Vagina (tissue), 2 donors: ENCODE data around the gene PI16. TPM values are rescaled to one million over a fixed set of nuclear protein-coding genes. Genes with fewer than 3 reads are reported as not detected.

Experiments used
- DNase-seq, 2 donors: peaks; one replicate each; pipeline ENCODE4 v3.0.0-alpha.2; 2017; ENCODE audit errors: extremely low spot score in 2 of 2
- H3K27ac ChIP-seq: fragments of 200-600 bp; sonication (generic); one replicate; pipeline ENCODE4 v1.5.1; 2019
- H3K27me3 ChIP-seq: fragments of 200-600 bp; sonication (generic); one replicate; pipeline ENCODE4 v1.5.1; 2019
- H3K36me3 ChIP-seq, 2 donors: fragments of 200-600 bp; sonication (generic); one replicate each; pipeline ENCODE4 v1.5.1; 2017 to 2019
- H3K4me1 ChIP-seq: fragments of 200-600 bp; sonication (generic); one replicate; pipeline ENCODE4 v1.5.1; 2019
- H3K4me3 ChIP-seq, 2 donors: fragments of 200-600 bp; sonication (generic); 1 replicate in 1 of 2; 2 replicates in 1 of 2; pipeline ENCODE4 v1.5.1; 2016 to 2019
- H3K9me3 ChIP-seq: fragments of 200-600 bp; sonication (generic); one replicate; pipeline ENCODE4 v1.5.1; 2019
- POLR2A ChIP-seq, 2 donors: fragments of 450-650 bp; IDR thresholded peaks; one replicate each; pipeline ENCODE4 v1.6.1; 2017; ENCODE audit warnings: antibody characterized with exemption in 2 of 2, mild to moderate bottlenecking in 2 of 2, moderate library complexity in 2 of 2
- POLR2AphosphoS5 ChIP-seq, 2 donors: sonication (generic); formaldehyde crosslinking; IDR thresholded peaks; one replicate each; pipeline ENCODE4 v1.9.0; 2017; ENCODE audit warnings: antibody characterized with exemption in 2 of 2, mild to moderate bottlenecking in 2 of 2, low read depth in 1 of 2; ENCODE audit not compliant: insufficient read depth in 1 of 2
- intact Hi-C: fragments of 100-400 bp; cut with DNase I; formaldehyde crosslinking; loops from one replicate; pipeline ENCODE4 v1.15.1; 2023
- total RNA-seq: library from RNA; depleted of rRNA; stranded (reverse); fragments of >200 nt; gene quantifications from one replicate; pipeline ENCODE4 v1.2.3, GENCODE V29; 2016
- TF ChIP-seq, protein P1 (sequence below), 3 experiments: fragments of 450-650 bp in 2 of 3; fragments of 200-600 bp in 1 of 3; sonication (generic) in 1 of 3; IDR thresholded peaks; one replicate each; pipeline ENCODE4 v1.5.1; 2017 to 2019; ENCODE audit warnings: antibody characterized with exemption in 3 of 3, mild to moderate bottlenecking in 2 of 3, moderate library complexity in 2 of 3

The PI16 gene
- total RNA-seq, 1 donor from 2014 or later = 88.6 TPM

DNA sequence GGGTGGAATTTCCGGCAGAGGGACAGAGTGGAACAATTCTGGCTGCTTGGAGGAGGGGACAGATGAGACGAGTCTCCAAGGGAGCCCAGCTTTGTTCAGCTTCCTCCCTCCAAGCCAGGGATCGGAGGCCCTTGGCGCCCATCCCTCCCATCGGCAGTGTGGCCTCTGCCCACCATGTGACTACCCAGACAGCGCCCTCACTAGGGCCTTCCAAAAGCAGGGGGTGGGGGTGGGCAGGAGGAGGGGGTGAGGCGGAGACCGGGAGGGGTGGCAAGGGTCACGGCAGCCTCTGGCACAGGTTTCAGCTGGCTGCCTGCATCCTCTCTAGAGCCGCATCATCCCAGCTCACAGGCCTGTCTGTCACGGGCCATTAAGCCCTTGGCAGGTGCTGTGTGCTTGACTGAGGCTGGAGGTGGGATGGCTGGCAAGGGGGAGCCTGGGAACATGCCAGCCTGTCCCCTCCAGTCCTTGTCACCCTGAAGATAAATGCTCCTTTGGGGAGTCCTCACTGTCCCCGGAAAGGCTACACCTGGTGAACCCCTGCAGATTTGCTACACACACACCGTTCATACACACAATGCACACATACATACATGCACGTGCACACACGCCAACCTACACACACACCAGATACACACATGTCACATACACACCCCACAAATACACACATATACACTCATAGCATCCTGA lies 44.7 kb downstream of the PI16 start:
- H3K27ac ChIP-seq = no peak overlapping the region
- DNase-seq = no peak
- intact Hi-C loops = no loop called here
- H3K27me3 ChIP-seq = no peaks in the 10 kb centered on the region
- H3K4me3 ChIP-seq = no peak overlapping the region
- H3K4me1 ChIP-seq = no peaks in the 10 kb centered on the region
- TF ChIP-seq POLR2AphosphoS5 (IDR thresholded peaks at IDR 0.05; ENCODE audit: insufficient read depth in 1 of 2, low read depth in 1 of 2) = no peak
- no peak for TF ChIP-seq POLR2A (IDR thresholded peaks at IDR 0.05)
- TF ChIP-seq, protein P1, sequence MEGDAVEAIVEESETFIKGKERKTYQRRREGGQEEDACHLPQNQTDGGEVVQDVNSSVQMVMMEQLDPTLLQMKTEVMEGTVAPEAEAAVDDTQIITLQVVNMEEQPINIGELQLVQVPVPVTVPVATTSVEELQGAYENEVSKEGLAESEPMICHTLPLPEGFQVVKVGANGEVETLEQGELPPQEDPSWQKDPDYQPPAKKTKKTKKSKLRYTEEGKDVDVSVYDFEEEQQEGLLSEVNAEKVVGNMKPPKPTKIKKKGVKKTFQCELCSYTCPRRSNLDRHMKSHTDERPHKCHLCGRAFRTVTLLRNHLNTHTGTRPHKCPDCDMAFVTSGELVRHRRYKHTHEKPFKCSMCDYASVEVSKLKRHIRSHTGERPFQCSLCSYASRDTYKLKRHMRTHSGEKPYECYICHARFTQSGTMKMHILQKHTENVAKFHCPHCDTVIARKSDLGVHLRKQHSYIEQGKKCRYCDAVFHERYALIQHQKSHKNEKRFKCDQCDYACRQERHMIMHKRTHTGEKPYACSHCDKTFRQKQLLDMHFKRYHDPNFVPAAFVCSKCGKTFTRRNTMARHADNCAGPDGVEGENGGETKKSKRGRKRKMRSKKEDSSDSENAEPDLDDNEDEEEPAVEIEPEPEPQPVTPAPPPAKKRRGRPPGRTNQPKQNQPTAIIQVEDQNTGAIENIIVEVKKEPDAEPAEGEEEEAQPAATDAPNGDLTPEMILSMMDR (IDR thresholded peaks at IDR 0.05) = no peak
- no peaks in the 10 kb centered on the region for H3K9me3 ChIP-seq
- no peaks in the 10 kb centered on the region for H3K36me3 ChIP-seq

DNA sequence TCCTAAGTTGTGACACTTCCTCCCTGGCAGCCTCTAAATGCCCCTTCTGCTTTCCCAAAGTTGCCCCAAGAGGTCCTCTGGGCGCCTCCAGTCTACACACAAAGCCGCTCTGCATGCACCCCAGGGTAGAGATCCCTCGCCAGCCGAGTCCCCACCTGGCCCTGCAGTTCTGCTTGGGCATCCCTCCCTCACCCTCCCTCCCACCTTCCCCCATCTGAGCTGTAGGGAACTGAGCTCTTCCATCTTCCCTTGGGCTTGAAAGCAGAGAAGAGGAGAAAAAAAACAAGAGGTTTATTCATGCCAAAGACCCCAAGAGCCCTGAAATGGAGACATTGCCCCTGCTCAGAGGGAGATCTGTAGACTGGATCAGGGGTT lies 45.2 kb downstream of the PI16 start:
- no peak overlapping the region for H3K27ac ChIP-seq
- no peak for DNase-seq
- H3K36me3 ChIP-seq = no peaks in the 10 kb centered on the region
- H3K4me1 ChIP-seq = no peaks in the 10 kb centered on the region
- no peaks in the 10 kb centered on the region for H3K27me3 ChIP-seq
- H3K9me3 ChIP-seq = no peaks in the 10 kb centered on the region
- intact Hi-C loops = no loop called here
- H3K4me3 ChIP-seq = no peak overlapping the region
- TF ChIP-seq POLR2AphosphoS5 (IDR thresholded peaks at IDR 0.05; ENCODE audit: insufficient read depth in 1 of 2, low read depth in 1 of 2) = no peak
- TF ChIP-seq, protein P1 (IDR thresholded peaks at IDR 0.05) = no peak
- no peak for TF ChIP-seq POLR2A (IDR thresholded peaks at IDR 0.05)

DNA sequence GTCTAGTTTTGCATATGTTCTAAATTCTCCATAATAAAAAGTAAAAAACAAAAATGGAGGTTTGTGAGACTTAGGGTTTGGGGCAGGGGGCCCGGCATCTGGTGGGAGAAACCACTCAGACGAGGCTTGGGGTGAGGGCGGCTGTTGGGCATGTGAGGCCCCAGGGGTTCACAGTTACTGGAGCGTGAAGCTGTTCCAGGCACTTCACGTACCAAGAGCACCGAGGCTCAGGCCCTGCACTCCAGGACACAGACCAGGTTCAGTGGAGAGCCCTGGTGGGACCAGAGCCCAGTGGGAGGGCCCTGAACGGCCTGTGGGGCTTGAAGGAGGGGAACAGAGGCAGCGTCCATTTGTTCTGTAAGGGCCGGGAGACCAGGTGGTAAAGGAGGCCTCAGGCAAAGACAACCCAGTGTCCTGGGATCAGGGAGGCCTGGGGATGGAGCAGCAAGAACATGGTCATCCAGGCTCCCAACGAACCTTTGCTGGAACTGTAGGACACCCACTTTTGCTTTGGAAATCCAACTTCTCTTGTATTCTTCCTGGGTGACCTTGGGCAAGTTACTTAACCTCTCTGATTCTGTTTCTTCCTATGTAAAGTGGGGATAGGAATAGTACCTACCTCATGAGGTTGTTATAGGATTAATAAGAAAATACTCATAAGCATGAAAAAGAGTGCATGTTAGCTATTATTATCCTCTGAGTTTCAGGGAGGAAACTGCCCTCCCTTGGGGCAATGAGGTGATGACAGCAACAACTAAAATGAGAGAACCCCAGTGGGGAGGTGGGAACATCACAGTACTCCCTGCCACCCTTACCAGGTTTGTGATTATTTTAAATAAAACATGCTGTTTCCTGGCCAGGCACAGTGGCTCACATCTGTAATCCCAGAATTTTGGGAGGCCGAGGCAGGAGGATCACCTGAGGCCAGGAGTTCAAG lies 49.8 kb downstream of the PI16 start:
- Histone ChIP-seq H3K4me1 (peaks cover 10% of the 10 kb centered on the region), H3K4me3 (no peak overlapping the region), H3K36me3 (no peaks in the 10 kb centered on the region), H3K27ac (no peak overlapping the region), H3K9me3 (no peaks in the 10 kb centered on the region), H3K27me3 (no peaks in the 10 kb centered on the region)
- DNase-seq = no peak
- TF ChIP-seq, protein P1 (IDR thresholded peaks at IDR 0.05) = no peak
- TF ChIP-seq POLR2A (IDR thresholded peaks at IDR 0.05) (no peak), POLR2AphosphoS5 (IDR thresholded peaks at IDR 0.05; ENCODE audit: insufficient read depth in 1 of 2, low read depth in 1 of 2) (no peak)
- intact Hi-C loops = no loop called here

DNA sequence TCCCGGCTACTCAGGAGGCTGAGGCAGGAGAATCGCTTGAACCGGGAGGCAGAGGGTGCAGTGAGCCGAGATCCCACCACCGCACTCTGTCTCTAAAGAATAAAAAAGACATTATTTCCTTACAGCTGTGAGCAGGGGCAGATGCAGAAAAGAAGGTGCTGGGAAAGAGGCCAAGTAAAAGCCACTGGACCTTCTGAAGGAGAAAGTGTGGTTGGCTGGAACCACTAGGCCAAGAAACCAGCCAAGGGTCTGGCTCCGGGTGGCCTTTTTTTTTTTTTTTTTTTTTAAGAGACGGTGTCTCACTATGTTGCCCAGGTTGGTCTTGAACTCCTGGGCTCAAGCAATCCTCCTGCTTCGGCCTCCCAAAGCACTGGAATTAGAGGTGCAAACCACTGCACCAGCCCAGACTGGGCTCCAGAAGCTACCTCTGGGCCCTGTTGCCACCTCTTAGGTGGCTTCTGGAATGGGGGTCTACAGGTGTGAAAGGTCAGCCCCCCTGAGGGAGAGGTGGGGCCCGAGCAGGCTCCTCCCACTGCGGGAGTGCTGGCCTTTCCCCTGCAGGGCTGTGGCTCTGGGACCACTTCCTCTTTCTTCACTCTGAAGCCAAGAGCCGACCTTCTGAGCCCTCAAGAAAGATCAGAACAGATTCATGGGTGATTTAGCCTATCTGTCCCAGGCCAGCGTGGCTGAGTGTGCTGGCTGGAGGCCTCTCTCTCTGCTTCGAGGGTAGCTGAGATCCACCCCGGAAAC lies 50.7 kb downstream of the PI16 start, which contains the start of gene FGD2:
Gene FGD2 (plus strand): TSS at position 595 of the 750 bp plus-strand sequence. CDS start 163 bp downstream, outside the sequence.
- Histone ChIP-seq H3K27ac (no peak within 1 kb of the TSS), H3K4me3 (peak within 1 kb of the TSS; percentile 4 to 12), H3K9me3 (no peaks in the 10 kb centered on the region), H3K4me1 (peaks cover 10% of the 10 kb centered on the region), H3K36me3 (no peaks in the 10 kb centered on the region), H3K27me3 (no peaks in the 10 kb centered on the region)
- intact Hi-C loops = no loop called here
- TF ChIP-seq, protein P1 (IDR thresholded peaks at IDR 0.05) = no peak
- TF ChIP-seq POLR2AphosphoS5 (IDR thresholded peaks at IDR 0.05; ENCODE audit: insufficient read depth in 1 of 2, low read depth in 1 of 2) = no peak
- TF ChIP-seq POLR2A (IDR thresholded peaks at IDR 0.05) = no peak
- no peak for DNase-seq
